Neural cell (in vitro differentiated cells): Measurements from ENCODE around the gene BCAT1. TPM values are rescaled to one million over a fixed set of nuclear protein-coding genes. Genes with fewer than 3 reads are reported as not detected.
A peak's percentile ranks its signal among the peaks of the same experiment; 100 is the strongest.

Experiments
- H2AFZ ChIP-seq: fragments of 200-600, 300-800 bp; sonication (generic), shearing (Covaris generic); 2 replicates; pipeline ENCODE4 v1.6.0; 2014; ENCODE audit warnings: low read depth, mild to moderate bottlenecking, antibody characterized with exemption, low read length, moderate library complexity
- H3F3A ChIP-seq: fragments of 200-600 bp; shearing (Covaris generic); 2 replicates; pipeline ENCODE4 v1.6.1; 2016; ENCODE audit warnings: mild to moderate bottlenecking, moderate library complexity, mixed read lengths, antibody characterized with exemption, low read length; ENCODE audit not compliant: insufficient read depth, poor library complexity, severe bottlenecking
- H3K27ac ChIP-seq: fragments of 200-600, 300-800 bp; sonication (generic), shearing (Covaris generic); 2 replicates; pipeline ENCODE4 v1.5.1; 2014; ENCODE audit warnings: mild to moderate bottlenecking, low read length, moderate library complexity
- H3K27me3 ChIP-seq: fragments of 300-800, 200-600 bp; sonication (generic), shearing (Covaris generic); 2 replicates; pipeline ENCODE4 v1.6.0; 2014; ENCODE audit warnings: mild to moderate bottlenecking, low read depth, low read length, moderate library complexity; ENCODE audit not compliant: insufficient read depth
- H3K36me3 ChIP-seq: fragments of 300-800, 200-600 bp; sonication (generic), shearing (Covaris generic); 2 replicates; pipeline ENCODE4 v1.5.1; 2014; ENCODE audit warnings: mild to moderate bottlenecking, antibody characterized with exemption, low read length, moderate library complexity; ENCODE audit not compliant: insufficient read depth
- H3K4me2 ChIP-seq: fragments of 300-800, 200-600 bp; sonication (generic), shearing (Covaris generic); 2 replicates; pipeline ENCODE4 v1.6.0; 2014; ENCODE audit warnings: mild to moderate bottlenecking, low read length
- H3K4me3 ChIP-seq: fragments of 300-800, 200-600 bp; sonication (generic), shearing (Covaris generic); 2 replicates; pipeline ENCODE4 v1.5.1; 2014; ENCODE audit warnings: mild to moderate bottlenecking, low read length, moderate library complexity
- H3K79me2 ChIP-seq: fragments of 200-600 bp; shearing (Covaris generic); replicated peaks from 2 replicates; pipeline ENCODE4 v1.6.0; 2014; ENCODE audit warnings: mild to moderate bottlenecking, low read length, moderate library complexity; ENCODE audit not compliant: insufficient read depth
- H3K9ac ChIP-seq: fragments of 300-800, 200-600 bp; sonication (generic), shearing (Covaris generic); 2 replicates; pipeline ENCODE4 v1.6.1; 2016; ENCODE audit warnings: mild to moderate bottlenecking, low read length, mixed read lengths
- H3K9me2 ChIP-seq: fragments of 200-600 bp; shearing (Covaris generic); 2 replicates; pipeline ENCODE4 v1.6.1; 2016; ENCODE audit warnings: mild to moderate bottlenecking, low read length, mixed read lengths; ENCODE audit not compliant: insufficient read depth
- H3K9me3 ChIP-seq: fragments of 200-600, 300-800 bp; sonication (generic), shearing (Covaris generic); 2 replicates; pipeline ENCODE4 v1.6.1; 2016; ENCODE audit warnings: mild to moderate bottlenecking, mixed run types, low read length, moderate library complexity, mixed read lengths
- H4K20me1 ChIP-seq: fragments of 200-600 bp; shearing (Covaris generic); 2 replicates; pipeline ENCODE4 v1.6.1; 2016; ENCODE audit warnings: mild to moderate bottlenecking, mixed run types; ENCODE audit not compliant: insufficient read depth
- EP300 ChIP-seq: fragments of 450-650 bp; conservative IDR thresholded peaks from 2 replicates; pipeline ENCODE4 v1.6.1; 2014; ENCODE audit warnings: antibody characterized with exemption, mild to moderate bottlenecking, moderate library complexity; ENCODE audit not compliant: poor library complexity, severe bottlenecking
- EZH2 ChIP-seq: fragments of 200-600, 300-800 bp; shearing (Covaris generic), sonication (generic); IDR thresholded peaks from 2 replicates; pipeline ENCODE4 v1.6.1; 2014; ENCODE audit warnings: antibody characterized with exemption, low read length, borderline replicate concordance, mild to moderate bottlenecking; ENCODE audit not compliant: insufficient read depth, poor library complexity, severe bottlenecking
- MXI1 ChIP-seq: fragments of 450-650 bp; conservative IDR thresholded peaks from 2 replicates; pipeline ENCODE4 v1.6.1; 2014; ENCODE audit warnings: antibody characterized with exemption, mild to moderate bottlenecking; ENCODE audit not compliant: poor library complexity, severe bottlenecking
- POLR2AphosphoS5 ChIP-seq: IDR thresholded peaks from 2 replicates; pipeline ENCODE4 v1.6.1; 2012
- RAD21 ChIP-seq: fragments of 450-650 bp; conservative IDR thresholded peaks from 2 replicates; pipeline ENCODE4 v1.6.1; 2014; ENCODE audit warnings: antibody characterized with exemption, mild to moderate bottlenecking, moderate library complexity
- SMC3 ChIP-seq: fragments of 450-650 bp; conservative IDR thresholded peaks from 2 replicates; pipeline ENCODE4 v1.6.1; 2014; ENCODE audit warnings: antibody characterized with exemption, mild to moderate bottlenecking, moderate library complexity; ENCODE audit not compliant: poor library complexity
- TAF1 ChIP-seq: IDR thresholded peaks from 2 replicates; pipeline ENCODE4 v1.6.1; 2012; ENCODE audit warnings: low read depth
- polyA plus RNA-seq: library from polyadenylated mRNA; depleted of rRNA; stranded (reverse); fragments of >200 nt; gene quantifications from 2 replicates; pipeline ENCODE4 v1.2.3, GENCODE V29; 2014
- TF ChIP-seq, protein P1 (sequence below): fragments of 450-650 bp; IDR thresholded peaks from 2 replicates; pipeline ENCODE4 v1.5.1; 2014; ENCODE audit warnings: antibody characterized with exemption, mild to moderate bottlenecking, moderate library complexity; ENCODE audit not compliant: poor library complexity, severe bottlenecking
- TF ChIP-seq, protein P2 (sequence below): IDR thresholded peaks from 2 replicates; pipeline ENCODE4 v1.6.1; 2012; ENCODE audit warnings: borderline replicate concordance

Gene BCAT1
- polyA plus RNA-seq, 1 donor from 2014 or later = 31.3 TPM

DNA sequence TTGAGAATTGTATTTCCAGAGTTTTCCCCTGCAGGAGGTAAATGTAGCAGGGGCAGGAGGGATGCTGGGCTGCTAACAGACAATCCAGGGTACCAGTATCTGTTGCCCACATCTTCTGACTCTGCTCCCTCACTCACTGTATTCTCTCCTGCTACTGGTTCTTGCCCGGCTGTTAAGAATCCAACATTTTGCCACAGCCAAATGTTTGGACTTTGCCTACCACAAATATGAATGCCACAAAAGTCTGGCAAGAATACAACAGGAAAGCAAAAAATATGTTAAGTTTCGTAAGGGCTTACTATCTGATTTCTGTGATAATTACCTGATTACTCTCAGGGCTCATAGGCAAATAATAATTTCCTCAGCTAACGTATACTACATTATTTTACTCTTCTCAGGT, 160.0 kb downstream of the BCAT1 start:
- Histone ChIP-seq H3K9ac (no peak overlapping the region), H3K36me3 (no peaks in the 10 kb centered on the region), H3K9me3 (no peaks in the 10 kb centered on the region), H3K79me2 (no peaks in the 10 kb centered on the region), H3K27me3 (no peaks in the 10 kb centered on the region), H3F3A (no peaks in the 10 kb centered on the region), H3K4me2 (no peak overlapping the region), H3K4me3 (no peak overlapping the region), H4K20me1 (no peaks in the 10 kb centered on the region), H3K9me2 (no peaks in the 10 kb centered on the region), H3K27ac (no peak overlapping the region), H2AFZ (no peak overlapping the region)
- TF ChIP-seq RAD21 = no peak
- no peak for TF ChIP-seq TAF1
- no peak for TF ChIP-seq EZH2
- no peak for TF ChIP-seq MXI1

DNA sequence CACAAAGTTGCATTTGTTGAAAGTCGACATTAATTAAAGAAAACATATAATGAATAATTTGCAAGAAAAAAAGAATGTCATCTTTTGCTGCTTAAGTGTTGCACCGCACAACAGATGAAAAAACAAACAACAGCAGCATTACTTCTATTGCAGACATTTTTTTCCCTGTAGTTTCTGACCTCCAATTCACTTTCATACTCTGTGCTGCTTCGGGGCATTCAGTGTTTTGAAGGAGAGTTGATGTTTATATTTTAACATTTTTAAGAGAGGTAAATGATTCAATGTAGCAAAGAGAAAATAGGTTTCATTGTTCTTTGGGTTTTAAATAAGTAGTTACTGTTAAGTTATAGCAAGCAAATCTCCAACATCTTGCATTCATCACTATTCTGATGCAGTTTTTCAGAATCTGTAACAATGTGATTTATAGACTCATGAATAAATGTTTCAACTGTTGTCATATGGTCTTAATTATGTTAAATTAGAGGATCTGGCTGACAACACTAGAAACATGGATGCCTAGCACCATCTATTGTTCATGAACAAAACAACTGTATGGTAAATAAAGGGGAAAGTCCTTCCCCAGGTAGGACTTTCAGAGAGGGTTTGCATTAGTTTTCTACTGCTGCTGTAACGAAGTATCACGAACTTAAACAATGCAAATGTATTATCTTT, 168.1 kb downstream of the BCAT1 start:
- Histone ChIP-seq H3F3A (no peaks in the 10 kb centered on the region), H2AFZ (no peak overlapping the region), H3K4me2 (no peak overlapping the region), H3K79me2 (no peaks in the 10 kb centered on the region), H3K9me2 (no peaks in the 10 kb centered on the region), H3K27me3 (no peaks in the 10 kb centered on the region), H3K4me3 (no peak overlapping the region), H3K9ac (no peak overlapping the region), H3K9me3 (no peaks in the 10 kb centered on the region), H4K20me1 (no peaks in the 10 kb centered on the region), H3K36me3 (no peaks in the 10 kb centered on the region), H3K27ac (no peak overlapping the region)
- TF ChIP-seq RAD21 (peak; percentile 31), POLR2AphosphoS5 (no peak)

DNA sequence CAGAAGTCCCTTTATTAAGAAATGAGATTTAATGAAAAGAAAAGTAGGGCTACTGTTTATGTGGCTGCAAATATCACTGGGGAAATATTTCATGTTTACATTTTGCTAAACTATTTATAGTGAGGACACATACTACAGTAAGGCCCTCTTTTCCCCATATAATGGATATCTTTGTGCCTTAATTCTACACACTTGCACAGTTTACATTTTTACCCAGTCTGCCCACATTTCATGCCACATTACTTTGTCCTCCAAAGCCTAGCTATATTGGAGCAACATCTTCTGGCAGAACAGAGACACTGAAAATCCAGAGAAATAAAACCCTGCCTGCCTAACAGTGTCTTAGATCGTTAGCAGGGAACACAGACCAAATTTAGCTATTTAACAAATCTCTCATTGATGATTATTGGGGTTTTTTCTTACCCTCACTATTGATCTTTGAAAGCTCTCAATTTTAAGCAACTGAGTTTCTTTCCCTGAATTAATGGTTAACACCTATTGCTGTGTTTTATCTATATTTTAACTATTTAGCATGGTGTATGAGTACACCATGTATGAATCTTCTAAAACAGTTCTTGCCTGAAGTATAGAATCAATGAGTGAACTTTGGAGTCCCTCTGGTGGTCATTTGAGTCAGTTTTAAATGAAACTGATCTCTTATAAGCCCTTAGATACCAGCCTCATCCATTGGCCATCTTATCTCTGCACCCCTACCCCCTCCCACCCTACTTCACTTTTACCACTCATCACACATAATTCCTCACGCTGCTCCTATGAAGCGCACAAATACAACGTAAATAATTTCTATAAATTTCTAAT, 170.2 kb downstream of the BCAT1 start:
- Histone ChIP-seq H3K27ac (no peak overlapping the region), H3K27me3 (no peaks in the 10 kb centered on the region), H3K36me3 (no peaks in the 10 kb centered on the region), H3K4me2 (no peak overlapping the region), H3K4me3 (no peak overlapping the region), H3F3A (no peaks in the 10 kb centered on the region), H3K9me2 (no peaks in the 10 kb centered on the region), H3K9me3 (no peaks in the 10 kb centered on the region), H3K79me2 (no peaks in the 10 kb centered on the region), H3K9ac (no peak overlapping the region), H2AFZ (no peak overlapping the region), H4K20me1 (no peaks in the 10 kb centered on the region)
- TF ChIP-seq EP300 = no peak
- TF ChIP-seq RAD21 = peak; percentile 64
- peak; percentile 71 for TF ChIP-seq SMC3
- TF ChIP-seq POLR2AphosphoS5 = no peak
- TF ChIP-seq, protein P1, sequence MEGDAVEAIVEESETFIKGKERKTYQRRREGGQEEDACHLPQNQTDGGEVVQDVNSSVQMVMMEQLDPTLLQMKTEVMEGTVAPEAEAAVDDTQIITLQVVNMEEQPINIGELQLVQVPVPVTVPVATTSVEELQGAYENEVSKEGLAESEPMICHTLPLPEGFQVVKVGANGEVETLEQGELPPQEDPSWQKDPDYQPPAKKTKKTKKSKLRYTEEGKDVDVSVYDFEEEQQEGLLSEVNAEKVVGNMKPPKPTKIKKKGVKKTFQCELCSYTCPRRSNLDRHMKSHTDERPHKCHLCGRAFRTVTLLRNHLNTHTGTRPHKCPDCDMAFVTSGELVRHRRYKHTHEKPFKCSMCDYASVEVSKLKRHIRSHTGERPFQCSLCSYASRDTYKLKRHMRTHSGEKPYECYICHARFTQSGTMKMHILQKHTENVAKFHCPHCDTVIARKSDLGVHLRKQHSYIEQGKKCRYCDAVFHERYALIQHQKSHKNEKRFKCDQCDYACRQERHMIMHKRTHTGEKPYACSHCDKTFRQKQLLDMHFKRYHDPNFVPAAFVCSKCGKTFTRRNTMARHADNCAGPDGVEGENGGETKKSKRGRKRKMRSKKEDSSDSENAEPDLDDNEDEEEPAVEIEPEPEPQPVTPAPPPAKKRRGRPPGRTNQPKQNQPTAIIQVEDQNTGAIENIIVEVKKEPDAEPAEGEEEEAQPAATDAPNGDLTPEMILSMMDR = peak; percentile 51
- TF ChIP-seq, protein P2, sequence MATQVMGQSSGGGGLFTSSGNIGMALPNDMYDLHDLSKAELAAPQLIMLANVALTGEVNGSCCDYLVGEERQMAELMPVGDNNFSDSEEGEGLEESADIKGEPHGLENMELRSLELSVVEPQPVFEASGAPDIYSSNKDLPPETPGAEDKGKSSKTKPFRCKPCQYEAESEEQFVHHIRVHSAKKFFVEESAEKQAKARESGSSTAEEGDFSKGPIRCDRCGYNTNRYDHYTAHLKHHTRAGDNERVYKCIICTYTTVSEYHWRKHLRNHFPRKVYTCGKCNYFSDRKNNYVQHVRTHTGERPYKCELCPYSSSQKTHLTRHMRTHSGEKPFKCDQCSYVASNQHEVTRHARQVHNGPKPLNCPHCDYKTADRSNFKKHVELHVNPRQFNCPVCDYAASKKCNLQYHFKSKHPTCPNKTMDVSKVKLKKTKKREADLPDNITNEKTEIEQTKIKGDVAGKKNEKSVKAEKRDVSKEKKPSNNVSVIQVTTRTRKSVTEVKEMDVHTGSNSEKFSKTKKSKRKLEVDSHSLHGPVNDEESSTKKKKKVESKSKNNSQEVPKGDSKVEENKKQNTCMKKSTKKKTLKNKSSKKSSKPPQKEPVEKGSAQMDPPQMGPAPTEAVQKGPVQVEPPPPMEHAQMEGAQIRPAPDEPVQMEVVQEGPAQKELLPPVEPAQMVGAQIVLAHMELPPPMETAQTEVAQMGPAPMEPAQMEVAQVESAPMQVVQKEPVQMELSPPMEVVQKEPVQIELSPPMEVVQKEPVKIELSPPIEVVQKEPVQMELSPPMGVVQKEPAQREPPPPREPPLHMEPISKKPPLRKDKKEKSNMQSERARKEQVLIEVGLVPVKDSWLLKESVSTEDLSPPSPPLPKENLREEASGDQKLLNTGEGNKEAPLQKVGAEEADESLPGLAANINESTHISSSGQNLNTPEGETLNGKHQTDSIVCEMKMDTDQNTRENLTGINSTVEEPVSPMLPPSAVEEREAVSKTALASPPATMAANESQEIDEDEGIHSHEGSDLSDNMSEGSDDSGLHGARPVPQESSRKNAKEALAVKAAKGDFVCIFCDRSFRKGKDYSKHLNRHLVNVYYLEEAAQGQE = no peak
- no peak for TF ChIP-seq TAF1
